HG02852 (cell line): ENCODE measurements around the gene SF3B3.

Experiments used
- ATAC-seq: cut with Tn5 transposase; IDR thresholded peaks from one replicate; pipeline ENCODE4 v1.9.1; 2021; ENCODE audit warnings: mild to moderate bottlenecking, moderate library complexity; ENCODE audit not compliant: unreplicated experiment

SF3B3 gene

DNA sequence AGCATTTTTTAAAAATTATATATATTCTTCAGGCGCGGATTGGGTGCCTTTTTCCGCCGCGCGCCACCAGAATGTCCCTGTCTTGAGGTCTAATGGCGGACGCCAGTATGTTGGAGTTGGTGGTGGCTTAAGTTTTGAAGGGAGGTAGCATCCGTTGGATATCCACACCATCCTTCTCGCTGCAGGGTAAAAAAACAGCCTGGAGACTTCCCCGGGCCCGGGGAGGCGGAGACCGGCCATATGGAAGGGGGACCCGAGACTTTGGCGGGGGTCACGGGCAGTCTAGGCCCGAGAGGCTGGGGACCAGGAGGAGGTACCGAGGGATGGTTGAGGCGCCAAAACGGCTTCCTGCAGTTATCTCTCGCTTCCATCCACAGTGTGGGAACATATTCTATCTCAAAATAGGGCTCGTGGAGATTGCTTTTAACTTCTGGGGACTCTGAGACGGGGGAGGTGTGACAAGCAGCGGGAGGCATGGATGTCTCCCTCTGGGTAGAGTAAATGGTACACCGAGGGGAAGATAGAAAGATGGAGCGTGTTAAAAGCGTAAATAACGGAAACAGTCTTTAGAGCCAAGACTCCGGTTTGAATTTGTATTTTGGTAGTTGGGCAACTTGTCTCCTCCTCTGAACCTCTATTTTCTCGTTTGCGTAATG, at the start of gene SF3B3:
TSS of gene SF3B3 (plus strand) at position 74 of the 656 bp plus-strand sequence. CDS start 2,841 bp downstream, outside the sequence.
- ATAC-seq = peak; percentile 42

- no peak for ATAC-seq
Measured at GRCh38 chr16:70474320-70475053, 49.1 kb upstream of the SF3B3 start.

GRCh38 chr16:70475054-70475871, 48.4 kb upstream of the SF3B3 start:
- ATAC-seq = no peak

DNA sequence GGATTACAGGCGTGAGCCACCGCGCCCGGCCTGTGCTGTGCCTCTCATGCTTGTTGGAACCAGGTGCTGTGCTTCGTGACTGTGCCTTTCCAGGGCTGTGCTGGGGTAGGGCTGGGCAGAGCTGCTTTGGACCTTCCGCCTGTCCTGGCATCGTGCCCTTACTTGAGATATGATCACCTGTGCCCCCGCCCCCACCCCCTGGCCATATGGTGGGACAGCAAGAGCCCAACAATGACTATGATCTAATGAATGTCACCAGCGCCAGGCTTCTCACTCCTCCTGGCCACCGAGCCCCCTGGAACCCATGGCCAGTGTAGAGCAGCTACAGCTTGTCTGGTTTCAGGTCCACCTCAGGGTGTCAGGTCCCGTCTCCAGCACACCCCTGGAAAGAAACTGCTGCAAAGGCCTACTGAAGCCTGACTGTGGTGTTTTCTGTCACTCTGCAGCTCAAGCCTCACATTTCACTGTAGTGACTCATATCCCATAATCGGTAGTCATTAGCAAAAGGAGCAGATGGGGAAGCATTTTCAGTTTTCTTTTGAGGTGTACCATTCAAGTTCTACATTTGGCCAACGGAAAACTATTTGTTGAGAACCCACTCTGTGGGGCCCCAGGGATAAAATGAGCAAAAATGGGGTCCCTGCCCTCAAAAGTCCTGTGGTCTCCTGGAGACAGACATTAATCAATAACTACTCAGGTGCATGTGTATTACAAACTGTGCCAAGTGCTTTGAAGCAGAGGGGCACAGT, 47.2 kb upstream of the SF3B3 start:
- ATAC-seq = peak; percentile 91

GRCh38 chr16:70478169-70478568, 45.4 kb upstream of the SF3B3 start:
- ATAC-seq = no peak

- ATAC-seq = no peak
Measured at GRCh38 chr16:70478912-70479341, 44.7 kb upstream of the SF3B3 start.

- ATAC-seq = no peak
Measured at GRCh38 chr16:70480127-70481105, 43.2 kb upstream of the SF3B3 start.

- ATAC-seq = no peak
Measured at GRCh38 chr16:70481929-70482536, 41.6 kb upstream of the SF3B3 start.

- no peak for ATAC-seq
Measured at GRCh38 chr16:70482624-70483023, 41.0 kb upstream of the SF3B3 start.

- ATAC-seq = no peak
Measured at GRCh38 chr16:70483426-70483825, 40.2 kb upstream of the SF3B3 start.

DNA sequence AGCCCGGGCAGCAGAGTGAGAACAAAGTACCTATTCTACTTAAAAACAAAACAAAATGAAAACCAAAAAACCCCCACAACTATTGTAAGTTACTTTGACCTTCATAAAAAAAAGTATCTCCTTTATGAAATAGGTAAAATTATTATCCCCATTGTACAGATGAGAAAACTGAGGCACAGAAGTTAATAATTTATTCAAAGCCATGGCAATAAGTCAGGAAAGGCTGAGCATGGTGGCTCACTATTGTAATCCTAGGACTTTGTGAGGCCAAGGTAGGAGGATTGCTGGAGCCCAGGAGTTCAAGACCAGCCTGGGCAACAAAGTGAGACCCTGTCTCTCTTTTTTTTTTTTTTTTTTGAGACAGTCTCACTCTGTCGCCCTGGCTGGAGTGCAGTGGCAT, 38.7 kb upstream of the SF3B3 start:
- no peak for ATAC-seq

GRCh38 chr16:70490261-70490660, 33.4 kb upstream of the SF3B3 start:
- no peak for ATAC-seq

- ATAC-seq = no peak
Measured at GRCh38 chr16:70493802-70494201, 29.8 kb upstream of the SF3B3 start.

DNA sequence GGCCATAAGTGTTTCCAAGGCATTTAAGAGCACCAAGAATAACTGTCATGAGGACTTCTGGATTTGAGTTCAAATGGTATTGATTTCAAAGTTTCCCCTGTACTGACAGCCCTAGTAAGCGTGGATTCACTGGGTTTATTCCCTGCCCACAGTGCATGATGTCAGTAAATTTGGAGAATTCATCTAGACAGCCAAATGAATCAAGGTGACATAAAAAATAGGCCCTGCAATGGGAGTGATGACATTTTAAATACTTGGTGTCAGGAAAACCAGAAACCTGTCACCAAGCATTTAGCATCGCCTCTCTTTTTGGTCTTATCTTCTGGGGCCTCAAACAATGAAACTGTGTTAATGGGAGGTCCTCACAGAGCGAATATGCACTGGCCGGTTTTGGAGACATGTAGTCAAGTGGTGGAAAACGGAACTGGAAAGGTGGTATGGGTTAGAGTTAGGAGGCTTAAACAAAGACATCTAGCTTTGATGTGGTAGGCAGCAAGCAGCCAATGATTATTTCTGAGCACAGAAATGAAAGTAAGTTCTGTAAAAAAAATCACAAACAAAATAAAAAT, 29.3 kb upstream of the SF3B3 start:
- ATAC-seq = no peak

- no peak for ATAC-seq
Measured at GRCh38 chr16:70494777-70495176, 28.8 kb upstream of the SF3B3 start.

- ATAC-seq = no peak
Measured at GRCh38 chr16:70495425-70496182, 28.0 kb upstream of the SF3B3 start.

GRCh38 chr16:70496513-70496912, 27.1 kb upstream of the SF3B3 start:
- peak; percentile 76 for ATAC-seq

DNA sequence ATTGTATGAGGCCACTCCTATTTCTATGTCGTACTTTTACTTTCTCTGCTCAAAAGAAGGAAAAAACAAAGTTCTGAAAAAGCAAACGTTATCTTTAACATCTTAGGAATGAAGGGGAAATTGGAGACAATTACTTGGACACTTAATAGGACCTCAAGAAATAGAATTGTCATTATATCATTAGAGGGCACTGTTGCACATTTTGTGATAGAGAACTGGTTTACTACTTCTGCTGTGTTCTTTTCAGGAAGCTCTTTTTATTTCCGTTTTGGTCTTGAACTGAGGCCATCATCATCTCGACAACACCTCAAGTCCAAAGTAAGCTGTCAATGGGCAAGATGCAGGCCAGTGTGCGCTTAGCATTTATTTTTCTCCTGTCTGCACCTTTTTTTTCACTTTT, 14.9 kb upstream of the SF3B3 start:
- no peak for ATAC-seq
